ENCODE results near the gene SRRM3.

DNA sequence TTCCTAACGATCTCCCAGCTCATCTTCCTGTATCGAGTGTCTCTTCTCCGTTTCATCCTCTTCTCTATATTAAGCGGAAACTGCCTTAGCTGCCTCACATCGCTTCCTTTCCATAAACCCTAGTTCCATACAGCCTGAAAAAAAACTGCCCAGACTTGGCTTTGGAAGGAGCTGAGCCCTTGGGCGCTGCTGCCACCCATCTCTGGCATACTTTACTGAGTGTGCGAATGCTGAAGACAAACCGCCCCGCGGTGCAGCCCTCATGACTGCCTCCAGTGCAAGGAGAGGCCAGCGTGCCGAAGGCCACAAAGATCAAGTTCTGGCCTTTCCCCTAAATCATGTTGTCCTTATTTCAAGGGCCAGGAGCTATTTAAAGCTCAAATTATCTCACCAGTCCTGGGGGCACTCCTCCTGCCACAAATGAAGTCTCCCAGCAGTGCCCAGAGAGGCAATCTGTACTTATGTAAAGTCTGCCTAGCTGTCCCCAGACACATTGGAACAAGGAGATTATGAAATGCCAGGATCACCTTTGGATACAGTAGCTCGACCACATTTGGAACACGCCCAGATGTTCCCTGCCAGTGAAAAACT is 131.9 kb downstream of the SRRM3 start:
- no peak for TF ChIP-seq YY1 (IDR thresholded peaks at IDR 0.05; ENCODE audit: insufficient read depth, insufficient read length)
- TF ChIP-seq ZNF274 (IDR thresholded peaks at IDR 0.05; ENCODE audit: low read depth, low read length) = no peak
